GM20000 (cell line): ENCODE measurements around the gene SEMA4A.
A peak's percentile ranks its signal among the peaks of the same experiment; 100 is the strongest.

ENCODE experiments used
- DNase-seq: peaks from one replicate; pipeline ENCODE4 v3.0.0; 2012; ENCODE audit warnings: low spot score
- CTCF ChIP-seq: IDR thresholded peaks from 2 replicates; pipeline ENCODE4 v1.5.1; 2012; ENCODE audit warnings: mild to moderate bottlenecking, control low read depth; ENCODE audit errors: extremely low read depth, missing control alignments

SEMA4A gene

GRCh38 chr1:156160743-156161171 lies 7.4 kb downstream of the SEMA4A start:
- peak; percentile 79 for DNase-seq
- no peak for TF ChIP-seq CTCF

- no peak for DNase-seq
- no peak for TF ChIP-seq CTCF
Observed at GRCh38 chr1:156162430-156163037, 9.1 kb downstream of the SEMA4A start.

- DNase-seq: no peak
- no peak for TF ChIP-seq CTCF
Observed at GRCh38 chr1:156163712-156164111, 10.3 kb downstream of the SEMA4A start.

GRCh38 chr1:156164125-156164831 lies 10.9 kb downstream of the SEMA4A start:
- TF ChIP-seq CTCF: no peak

GRCh38 chr1:156165083-156165482 lies 11.7 kb downstream of the SEMA4A start:
- TF ChIP-seq CTCF: no peak
- DNase-seq: no peak

More at GRCh38 chr1:156164125-156164831, 10.9 kb downstream of the SEMA4A start:
- DNase-seq: no peak

- TF ChIP-seq CTCF: no peak
- no peak for DNase-seq
Observed at GRCh38 chr1:156167536-156167935, 14.2 kb downstream of the SEMA4A start.

- no peak for DNase-seq
- no peak for TF ChIP-seq CTCF
Observed at GRCh38 chr1:156172696-156173470, 19.5 kb downstream of the SEMA4A start.
